HL-60 (cell line): ENCODE results near the gene INSYN1.

Experiments used
- CTCF ChIP-seq: IDR thresholded peaks from one replicate; pipeline ENCODE4 v1.5.1; 2011; ENCODE audit warnings: low read length, control low read depth, inconsistent platforms; ENCODE audit not compliant: insufficient read depth
- GABPA ChIP-seq: IDR thresholded peaks from 2 replicates; pipeline ENCODE4 v1.6.1; 2012; ENCODE audit warnings: low read depth
- POLR2AphosphoS5 ChIP-seq: IDR thresholded peaks from 2 replicates; pipeline ENCODE4 v1.6.1; 2012; ENCODE audit warnings: low read depth

- TF ChIP-seq CTCF = no peak
- TF ChIP-seq GABPA = no peak
- no peak for TF ChIP-seq POLR2AphosphoS5
Observed at GRCh38 chr15:73789521-73790240, 36.5 kb upstream of the INSYN1 start.
